T-helper 9 cell (primary cell): Measurements from ENCODE around the gene HCRTR1.
A peak's percentile ranks its signal among the peaks of the same experiment; 100 is the strongest.

Experiments
- DNase-seq: peaks from one replicate; pipeline ENCODE4 v3.0.0-alpha.2; 2020

Gene HCRTR1

DNA sequence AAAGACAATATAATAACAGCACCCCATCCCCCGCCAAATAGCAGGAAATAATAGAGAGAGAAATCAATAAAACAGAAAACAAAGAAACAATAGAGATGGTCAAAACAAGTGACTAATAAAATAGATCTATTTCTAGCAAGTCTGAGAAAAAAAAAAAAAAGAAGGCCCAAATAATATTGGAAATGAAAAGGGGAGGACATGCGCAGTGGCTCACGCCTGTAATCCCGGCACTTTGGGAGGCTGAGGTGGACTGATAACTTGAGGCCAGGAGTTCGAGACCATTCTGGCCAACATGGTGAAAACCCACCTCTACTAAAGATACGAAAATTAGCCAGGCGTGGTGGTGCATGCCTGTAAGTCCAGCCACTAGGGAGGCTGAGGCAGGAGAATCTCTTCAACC lies 18.5 kb upstream of the HCRTR1 start:
- DNase-seq = no peak

DNA sequence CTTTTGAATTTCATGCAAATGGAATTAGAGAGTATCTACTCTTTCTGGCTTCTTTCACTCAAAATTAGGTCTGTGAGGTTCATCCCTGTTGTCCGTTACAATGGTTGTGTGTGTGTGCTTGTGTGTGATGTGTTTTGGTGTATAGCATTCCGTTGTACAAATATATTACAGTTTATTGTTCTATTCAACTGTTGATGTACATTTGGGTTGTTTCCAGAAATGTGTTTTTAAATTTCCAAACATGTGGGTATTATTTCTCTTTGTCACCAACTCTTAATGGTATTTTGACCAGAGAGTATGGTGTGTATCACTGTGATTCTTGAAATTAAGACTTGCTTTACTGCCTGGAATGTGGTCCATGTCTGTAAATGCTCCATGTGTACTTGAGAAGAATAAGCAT lies 16.8 kb upstream of the HCRTR1 start:
- DNase-seq = no peak

DNA sequence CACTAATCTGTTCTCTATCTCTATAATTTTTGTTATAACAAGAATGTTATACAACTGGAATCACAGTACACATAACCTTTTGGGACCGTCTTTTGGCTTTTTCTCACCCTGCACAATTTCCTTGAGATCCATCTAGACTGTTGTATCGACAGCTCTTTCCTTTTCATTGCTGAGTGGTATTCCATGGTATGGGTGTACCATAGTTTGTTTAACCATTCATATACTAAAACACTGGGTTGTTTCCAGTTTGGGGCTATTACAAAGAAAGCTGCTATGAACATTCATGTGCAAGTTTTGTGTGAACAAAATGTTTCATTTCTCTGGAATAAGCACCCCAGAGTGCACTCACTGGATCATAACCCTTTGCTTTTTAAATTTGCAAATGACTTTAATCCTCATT lies 15.4 kb upstream of the HCRTR1 start:
- DNase-seq = no peak

DNA sequence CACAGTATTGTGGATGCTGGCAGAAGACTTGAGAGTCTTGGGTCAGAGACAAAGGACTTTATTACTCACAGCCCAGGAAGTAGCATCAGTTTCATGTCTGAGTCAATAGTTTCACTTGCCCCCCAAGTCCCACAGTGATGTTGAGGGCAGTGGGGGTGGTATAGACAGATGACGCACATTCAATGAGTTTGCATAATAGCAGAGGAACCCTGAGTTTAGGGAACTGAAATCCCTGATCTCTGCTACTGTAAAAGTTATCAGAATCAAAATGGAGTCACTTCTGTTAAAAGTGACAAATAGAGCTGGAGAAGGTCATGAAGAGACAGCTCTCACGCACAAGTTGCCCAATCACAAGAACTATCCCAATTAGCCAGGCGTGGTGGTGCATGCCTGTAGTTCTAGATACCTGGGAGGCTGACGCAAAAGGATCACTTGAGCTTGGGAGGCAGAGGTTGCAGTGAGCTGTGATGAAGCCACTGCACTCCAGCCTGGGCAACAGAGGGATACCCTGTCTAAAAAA lies 11.5 kb upstream of the HCRTR1 start:
- no peak for DNase-seq

DNA sequence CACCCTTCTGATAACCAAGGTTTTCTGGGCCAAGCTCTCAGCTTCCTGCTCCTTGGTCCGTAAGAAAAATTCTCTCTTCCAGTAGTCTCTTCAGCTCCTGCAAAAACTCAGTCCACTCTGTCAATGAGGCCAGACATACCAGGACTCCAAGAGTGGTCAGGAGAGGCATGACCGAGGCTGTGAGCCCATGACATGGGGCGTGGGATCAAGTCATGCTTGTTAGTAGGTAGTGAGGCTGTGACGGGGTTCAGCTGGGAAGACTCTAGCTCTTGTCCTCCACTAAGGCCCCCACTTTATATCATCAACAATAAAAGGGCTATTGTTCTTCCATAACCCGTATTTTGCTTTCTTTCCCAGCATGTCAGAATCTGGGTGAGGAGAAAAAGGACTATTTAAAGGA lies 10.1 kb upstream of the HCRTR1 start:
- no peak for DNase-seq

DNA sequence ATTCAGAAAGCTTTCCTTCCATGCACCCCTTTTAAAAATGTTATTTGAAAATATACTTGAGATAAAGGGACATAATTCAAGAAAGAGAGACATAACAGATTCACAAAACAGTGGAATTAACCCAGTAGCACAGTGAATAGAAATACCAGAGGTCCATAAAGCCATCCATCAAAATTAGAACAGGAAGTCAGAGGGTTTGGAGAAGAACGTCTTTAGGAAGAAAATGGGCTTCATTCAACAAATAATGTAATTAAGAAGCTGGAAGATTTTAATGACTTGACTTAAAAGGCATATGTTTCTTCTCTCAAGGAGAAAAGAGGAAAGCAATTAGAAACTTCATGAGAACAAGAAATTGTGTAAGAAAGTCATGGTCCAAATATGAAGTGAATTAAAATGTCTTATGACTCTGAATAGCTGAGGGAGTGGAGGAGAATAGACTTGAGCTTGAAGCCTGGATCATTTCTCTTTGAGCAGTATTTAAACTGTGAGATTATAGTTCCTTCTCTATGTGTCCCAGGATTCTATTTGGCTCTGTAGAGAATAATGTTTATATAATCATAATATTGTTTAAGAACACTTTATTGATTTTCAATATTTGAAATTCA lies 7.9 kb upstream of the HCRTR1 start:
- DNase-seq = no peak

DNA sequence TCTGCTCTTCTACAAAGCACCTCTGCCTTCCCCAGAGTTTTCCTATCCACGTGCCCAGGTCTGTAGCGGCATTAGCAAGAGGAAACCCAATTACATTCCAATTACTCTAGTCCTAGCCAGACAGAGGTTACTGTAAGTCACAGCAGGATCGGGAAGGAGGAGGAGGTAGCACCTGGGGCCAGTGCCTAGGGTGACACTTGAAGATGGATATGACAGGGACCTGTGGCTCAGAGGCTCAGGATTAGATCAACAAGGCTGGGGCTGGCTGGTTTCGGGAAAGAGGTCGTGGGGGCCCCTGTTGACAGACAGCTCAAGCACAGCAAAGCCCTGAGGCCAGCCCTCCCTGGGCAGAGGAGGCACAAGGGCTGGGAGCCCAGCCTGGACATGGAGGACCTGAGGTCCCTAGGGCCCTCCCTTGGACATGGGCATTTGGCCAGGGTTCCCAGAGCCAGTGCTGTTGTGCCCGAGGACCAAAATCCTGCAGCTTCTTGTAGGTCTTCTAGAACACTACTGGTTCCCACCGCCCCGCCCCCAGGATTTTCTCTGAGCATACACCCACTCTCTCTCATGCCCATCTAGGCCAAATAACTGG lies 3.0 kb upstream of the HCRTR1 start:
- DNase-seq = no peak

DNA sequence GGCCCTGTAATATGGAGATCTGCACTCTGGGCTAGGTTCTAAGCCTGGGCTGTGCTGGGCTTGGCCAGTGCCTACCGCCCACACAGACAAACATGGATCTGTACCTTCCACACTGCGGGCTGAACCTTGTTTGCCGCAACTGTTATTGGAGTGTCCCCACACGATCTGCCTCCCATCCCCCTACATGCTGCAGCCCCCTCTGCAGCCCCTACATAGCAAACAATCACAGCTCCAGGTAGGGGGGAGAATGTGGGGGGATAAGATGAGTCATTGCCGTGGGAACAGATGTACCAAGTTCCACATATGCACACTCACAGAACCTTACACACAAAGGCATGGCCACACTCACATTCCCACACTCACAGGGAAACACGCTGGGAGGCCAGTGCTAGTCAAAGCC lies 2.1 kb upstream of the HCRTR1 start:
- DNase-seq = no peak

DNA sequence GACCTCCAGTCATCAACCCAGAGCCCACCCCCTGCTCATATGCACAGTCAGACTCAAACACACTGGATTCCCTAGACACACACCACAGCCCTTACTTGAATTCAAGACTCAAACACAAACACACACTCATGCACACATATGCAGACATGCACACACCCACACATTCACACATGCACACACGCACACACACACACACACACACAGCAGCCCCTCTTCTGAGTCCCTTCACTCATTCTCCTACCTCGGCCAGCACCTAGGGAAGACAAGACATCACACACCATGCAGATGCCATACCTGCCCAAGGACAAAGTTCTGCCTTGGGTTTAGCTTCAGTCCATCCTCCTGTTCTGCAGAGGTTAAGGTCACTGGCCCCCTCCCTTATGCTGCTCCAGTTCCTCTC lies 1.6 kb upstream of the HCRTR1 start:
- no peak for DNase-seq

DNA sequence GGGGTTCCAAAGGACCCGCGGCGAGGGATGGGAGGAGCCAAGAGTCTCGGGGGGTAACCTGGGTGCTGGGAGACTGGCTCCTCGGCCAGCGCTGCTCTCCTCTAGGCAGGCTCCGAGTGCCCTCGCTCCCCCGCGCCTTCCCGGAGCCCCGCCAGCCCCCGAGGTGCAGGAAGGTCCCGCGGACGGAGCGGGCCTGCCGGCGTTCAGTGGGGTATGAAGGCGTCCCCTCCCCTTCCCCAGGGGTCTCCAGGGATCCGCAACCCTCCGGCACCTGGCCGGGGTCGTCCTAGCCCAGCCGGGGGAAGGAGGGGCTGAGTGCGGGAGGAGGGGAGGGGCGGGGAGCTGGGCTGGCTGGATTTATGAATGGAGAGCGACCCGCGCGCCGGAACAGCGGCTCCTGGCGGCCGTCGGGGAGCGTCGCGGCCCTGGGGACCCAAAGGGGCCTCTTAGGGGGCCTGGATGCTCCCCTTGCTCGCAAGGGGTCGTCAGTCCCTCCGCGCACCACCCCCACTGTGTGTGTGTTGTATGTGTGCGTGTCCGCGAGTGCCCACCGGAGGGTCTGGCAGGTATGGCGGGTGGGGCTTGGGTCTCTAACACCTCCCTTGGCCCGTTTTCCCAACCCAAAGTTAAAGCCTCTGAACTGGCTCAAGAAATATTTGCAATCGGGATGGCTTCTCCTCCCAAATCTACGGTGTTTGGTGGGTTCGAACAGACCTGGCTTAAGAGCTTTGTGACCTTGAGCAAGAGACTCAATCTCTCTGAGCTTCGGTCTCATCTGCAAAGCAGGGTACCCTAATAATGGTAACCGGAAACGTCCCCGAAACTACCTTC lies 642 bp downstream of the HCRTR1 start:
- DNase-seq = peak; percentile 28

DNA sequence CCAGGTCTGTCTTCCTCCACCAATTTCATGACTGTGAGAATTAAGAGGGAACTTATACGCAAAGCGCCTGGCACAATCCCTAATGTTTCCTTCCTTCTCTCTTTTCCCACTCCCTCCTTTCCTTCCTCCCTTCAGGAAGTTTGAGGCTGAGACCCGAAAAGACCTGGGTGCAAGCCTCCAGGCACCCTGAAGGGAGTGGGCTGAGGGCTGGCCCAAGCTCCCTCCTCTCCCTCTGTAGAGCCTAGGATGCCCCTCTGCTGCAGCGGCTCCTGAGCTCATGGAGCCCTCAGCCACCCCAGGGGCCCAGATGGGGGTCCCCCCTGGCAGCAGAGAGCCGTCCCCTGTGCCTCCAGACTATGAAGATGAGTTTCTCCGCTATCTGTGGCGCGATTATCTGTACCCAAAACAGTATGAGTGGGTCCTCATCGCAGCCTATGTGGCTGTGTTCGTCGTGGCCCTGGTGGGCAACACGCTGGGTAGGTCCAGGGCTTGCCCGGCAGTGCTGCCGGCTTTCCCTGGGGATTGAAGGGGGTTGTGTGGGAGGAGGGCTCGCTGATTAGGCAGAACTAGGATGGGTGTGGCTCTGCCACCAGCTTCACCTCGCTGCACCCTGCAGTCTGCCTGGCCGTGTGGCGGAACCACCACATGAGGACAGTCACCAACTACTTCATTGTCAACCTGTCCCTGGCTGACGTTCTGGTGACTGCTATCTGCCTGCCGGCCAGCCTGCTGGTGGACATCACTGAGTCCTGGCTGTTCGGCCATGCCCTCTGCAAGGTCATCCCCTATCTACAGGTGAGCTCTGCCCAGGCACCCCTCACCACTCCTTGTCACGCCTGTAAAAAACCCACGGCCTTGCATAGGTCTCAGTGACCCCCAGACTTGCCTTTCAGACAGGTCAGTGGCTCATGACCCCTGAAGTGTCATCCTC lies 1.7 kb downstream of the HCRTR1 start:
- no peak for DNase-seq

DNA sequence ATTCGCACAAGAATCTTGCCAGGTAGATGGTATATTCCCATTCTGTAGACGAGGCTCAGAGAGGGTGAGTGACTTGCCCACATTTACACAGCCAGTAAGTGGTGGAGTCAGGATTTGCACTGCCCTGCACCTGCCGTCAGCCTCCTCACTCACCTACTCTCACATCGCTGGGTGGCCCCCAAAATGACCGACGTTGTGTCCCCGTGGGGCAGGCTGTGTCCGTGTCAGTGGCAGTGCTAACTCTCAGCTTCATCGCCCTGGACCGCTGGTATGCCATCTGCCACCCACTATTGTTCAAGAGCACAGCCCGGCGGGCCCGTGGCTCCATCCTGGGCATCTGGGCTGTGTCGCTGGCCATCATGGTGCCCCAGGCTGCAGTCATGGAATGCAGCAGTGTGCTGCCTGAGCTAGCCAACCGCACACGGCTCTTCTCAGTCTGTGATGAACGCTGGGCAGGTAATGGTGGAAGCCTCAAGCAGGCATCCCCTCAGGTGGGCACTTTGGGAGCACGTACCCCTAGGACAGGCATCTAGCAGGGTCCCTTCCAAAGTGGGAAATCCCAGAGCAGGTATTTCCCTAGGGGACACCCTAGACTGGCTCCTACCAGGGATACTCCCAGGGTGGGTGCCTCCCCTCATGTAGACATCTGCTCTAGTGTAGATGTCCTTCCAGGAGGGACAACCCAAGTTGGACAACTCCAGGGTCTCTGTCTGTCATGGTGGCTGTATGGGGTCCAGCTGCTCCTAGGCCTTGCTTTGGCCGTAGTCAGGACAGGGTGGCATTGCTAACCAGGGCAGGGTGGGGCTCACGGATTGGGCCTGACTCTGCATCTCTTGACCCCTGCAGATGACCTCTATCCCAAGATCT lies 3.4 kb downstream of the HCRTR1 start:
- no peak for DNase-seq

DNA sequence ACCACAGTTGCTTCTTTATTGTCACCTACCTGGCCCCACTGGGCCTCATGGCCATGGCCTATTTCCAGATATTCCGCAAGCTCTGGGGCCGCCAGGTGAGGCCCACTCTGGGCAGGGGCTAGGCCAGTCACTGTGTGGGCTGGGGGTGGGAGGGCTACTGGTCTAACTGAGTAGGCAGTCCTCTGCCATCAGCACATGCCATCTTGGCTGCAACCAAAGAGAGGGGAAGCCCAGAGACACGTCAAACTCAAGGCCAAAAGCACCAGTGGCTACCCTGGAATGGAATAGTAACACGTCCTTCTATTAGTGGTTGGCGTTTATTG lies 4.0 kb downstream of the HCRTR1 start:
- DNase-seq = no peak

DNA sequence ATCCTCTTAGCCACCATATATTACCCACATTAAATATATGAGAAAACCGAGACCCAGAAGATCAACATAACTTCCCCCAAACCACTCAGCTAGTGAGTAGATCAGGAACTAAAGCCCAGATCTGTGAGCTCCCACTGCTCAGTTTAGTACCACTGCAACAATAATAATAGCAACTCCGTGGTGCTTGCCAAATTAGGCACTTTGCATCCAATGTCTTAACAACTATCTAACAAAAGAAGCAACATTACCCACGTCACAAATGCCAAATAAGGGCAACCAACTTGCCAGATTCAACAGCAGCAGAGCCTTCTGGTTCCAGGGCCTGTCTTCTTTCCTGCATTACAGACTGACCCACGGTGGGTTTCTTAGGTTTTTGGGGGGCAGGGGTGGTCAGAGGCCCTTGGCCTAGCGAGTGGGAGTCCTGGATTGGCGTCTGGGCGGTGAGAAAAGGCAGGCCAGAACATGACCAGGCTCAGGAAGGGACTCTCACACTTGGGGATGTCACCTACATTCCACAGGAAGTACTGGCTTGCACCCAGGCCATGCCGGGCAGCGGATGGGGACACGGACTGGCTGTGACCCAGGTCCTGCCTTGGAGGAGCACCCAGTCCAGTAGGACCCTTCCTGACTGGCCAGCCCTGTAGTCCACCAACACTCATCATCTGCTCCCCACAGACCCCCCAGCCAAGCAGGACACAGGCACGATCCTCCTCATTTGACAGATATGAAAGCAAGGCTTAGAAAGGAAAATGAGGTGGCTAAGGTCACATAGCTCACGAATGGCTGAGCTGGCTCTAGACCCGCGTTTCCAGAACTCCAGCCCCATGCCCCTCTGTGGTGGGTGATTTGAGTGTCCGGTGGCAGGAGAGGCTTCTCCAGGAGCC lies 4.6 kb downstream of the HCRTR1 start:
- DNase-seq = no peak

DNA sequence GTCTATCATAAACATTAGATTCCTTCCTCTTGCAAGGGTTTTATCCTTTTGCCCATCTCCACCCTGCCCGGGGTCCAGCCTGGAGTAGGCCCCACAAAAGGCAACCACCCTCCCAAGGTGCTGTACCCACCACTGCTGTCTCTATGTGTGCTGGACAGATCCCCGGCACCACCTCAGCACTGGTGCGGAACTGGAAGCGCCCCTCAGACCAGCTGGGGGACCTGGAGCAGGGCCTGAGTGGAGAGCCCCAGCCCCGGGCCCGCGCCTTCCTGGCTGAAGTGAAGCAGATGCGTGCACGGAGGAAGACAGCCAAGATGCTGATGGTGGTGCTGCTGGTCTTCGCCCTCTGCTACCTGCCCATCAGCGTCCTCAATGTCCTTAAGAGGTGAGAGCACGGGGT lies 5.9 kb downstream of the HCRTR1 start:
- no peak for DNase-seq

DNA sequence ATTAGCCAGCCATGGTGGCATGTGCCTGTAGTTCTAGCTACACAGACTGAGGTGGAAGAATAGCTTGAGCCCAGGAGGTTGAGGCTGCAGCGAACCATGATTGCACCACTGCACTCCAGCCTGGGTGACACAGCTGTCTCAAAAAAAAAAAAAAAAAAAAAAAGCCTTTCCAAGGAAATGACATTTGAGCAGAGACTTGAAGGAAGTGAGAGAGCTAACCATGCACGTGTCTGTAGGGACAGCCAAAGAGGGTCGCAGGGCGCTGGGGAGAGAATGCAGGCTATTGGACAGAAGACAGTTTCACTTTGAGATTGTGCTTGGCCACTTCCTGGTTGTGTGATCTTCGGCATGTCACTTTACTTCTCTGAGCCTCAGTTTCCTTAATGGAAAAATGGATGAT lies 6.8 kb downstream of the HCRTR1 start:
- DNase-seq = no peak

DNA sequence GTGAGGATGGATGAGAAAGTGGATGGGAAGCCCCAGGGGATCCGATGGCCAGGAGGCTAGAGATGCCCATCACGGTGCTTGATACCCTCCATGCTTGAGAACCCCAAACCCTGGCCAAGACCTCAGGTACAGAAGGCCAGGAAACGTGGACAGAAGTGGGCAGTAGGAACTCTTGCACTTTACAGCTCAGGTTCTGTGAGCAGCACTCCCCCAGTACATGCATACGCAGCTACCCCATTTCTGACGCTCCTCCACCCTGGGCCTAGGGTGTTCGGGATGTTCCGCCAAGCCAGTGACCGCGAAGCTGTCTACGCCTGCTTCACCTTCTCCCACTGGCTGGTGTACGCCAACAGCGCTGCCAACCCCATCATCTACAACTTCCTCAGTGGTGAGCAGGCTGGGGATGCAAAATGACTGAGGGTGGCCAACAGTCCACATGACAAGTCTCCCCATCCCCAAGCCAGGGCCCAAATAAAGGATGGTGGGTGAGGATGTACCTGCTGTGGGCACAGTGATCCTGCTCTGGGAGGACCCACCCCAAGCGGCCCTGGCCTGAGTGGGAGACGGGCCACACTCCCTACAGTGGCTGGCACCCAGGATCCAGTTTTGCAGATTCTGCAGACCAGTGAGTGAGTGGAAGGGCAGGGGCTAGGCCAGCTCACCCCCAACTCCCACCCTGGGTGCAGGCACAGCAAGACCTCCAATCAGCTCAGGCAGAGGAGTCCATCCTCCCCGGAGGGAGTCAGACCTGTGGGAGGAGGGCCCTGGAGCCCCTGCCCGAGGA lies 7.4 kb downstream of the HCRTR1 start:
- DNase-seq = no peak

DNA sequence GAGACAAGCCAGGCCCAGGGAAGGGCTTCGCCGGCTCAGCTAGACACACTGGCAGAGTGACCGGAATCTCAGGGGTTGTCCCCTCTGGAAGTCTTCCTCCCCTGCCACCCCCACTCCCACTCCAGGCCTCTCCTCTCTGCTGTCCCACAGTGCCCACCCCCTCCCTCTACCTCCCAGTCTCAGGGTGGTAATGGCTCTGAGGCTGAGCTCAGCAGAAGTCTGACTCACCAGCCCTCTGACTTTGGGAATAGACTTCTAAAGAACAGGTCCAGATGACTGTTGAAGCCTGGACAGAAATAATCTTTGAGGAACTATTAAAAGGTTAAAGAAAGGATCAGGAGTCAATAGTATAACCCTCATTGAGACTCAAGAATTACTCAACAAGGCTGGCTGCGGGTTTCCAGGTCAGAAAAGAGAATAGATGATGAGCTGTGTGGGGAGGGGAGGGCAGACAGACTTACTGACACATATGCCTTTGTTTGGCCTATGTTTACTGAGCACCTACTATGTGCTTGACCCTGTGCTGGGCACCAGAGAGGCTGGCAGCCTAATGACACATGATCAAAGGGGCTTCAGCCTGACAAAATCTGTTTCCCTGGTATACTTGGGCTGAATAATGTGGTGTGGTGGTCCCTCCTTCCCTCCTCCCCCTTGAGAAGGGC lies 8.2 kb downstream of the HCRTR1 start:
- DNase-seq = no peak
